HEK293 (cell line): ENCODE results near the gene ARR3.
"Not testable (repeated sequence)": the region's sequence is repeated elsewhere in the genome, so short reads cannot be mapped to it uniquely, and the experiment has no call there.

Experiments used
- CTCF ChIA-PET: fragments of 350-600 bp; formaldehyde crosslinking; extraction: SDS; loops from one replicate; lab custom pipeline; 2021; ENCODE audit warnings: antibody characterized with exemption; lab: Yijun Ruan, JAX
- POLR2A ChIA-PET: fragments of 300-600 bp; formaldehyde crosslinking; extraction: SDS; loops from one replicate; lab custom pipeline; 2020; ENCODE audit warnings: antibody characterized with exemption, inconsistent platforms; lab: Yijun Ruan, JAX
- H3K27ac ChIP-seq: fragments of 200-500 bp; sonication (Bioruptor generic); 2 replicates; pipeline ENCODE4 v1.5.1; 2014; ENCODE audit warnings: low read depth, low read length, control low read depth, inconsistent platforms; ENCODE audit errors: extremely low read depth
- H3K36me3 ChIP-seq, 2 experiments: fragments of 200-500 bp in 1 of 2; sonication (Bioruptor generic) in 1 of 2; 1 replicate in 1 of 2; 2 replicates in 1 of 2; pipeline ENCODE4 v1.5.1; 2014 to 2017; ENCODE audit warnings: inconsistent platforms in 2 of 2, low read length in 2 of 2; ENCODE audit not compliant: control insufficient read depth in 2 of 2, insufficient read depth in 1 of 2
- H3K4me1 ChIP-seq: fragments of 200-500 bp; sonication (Bioruptor generic); 2 replicates; pipeline ENCODE4 v1.5.1; 2014; ENCODE audit warnings: mild to moderate bottlenecking, low read length, inconsistent platforms; ENCODE audit not compliant: control insufficient read depth, insufficient read depth
- H3K4me3 ChIP-seq: 2 replicates; pipeline ENCODE4 v1.5.1; 2011; ENCODE audit warnings: low read depth, mild to moderate bottlenecking, control low read depth, low read length, moderate library complexity
- H3K9me3 ChIP-seq: fragments of 200-500 bp; sonication (Bioruptor generic); 2 replicates; pipeline ENCODE4 v1.5.1; 2014; ENCODE audit warnings: low read depth, low read length, inconsistent platforms; ENCODE audit not compliant: control insufficient read depth, insufficient read depth
- YY2 ChIP-seq: fragments of 450-650 bp; formaldehyde crosslinking; IDR thresholded peaks from 2 replicates; pipeline ENCODE4 v1.5.1; 2016; ENCODE audit warnings: missing biosample characterization, missing genetic modification characterization
- ZBTB8A ChIP-seq: fragments of 450-650 bp; formaldehyde crosslinking; IDR thresholded peaks from 2 replicates; pipeline ENCODE4 v1.5.1; 2016; ENCODE audit warnings: missing biosample characterization, missing genetic modification characterization
- ZNF114 ChIP-seq: fragments of 450-650 bp; formaldehyde crosslinking; IDR thresholded peaks from 2 replicates; pipeline ENCODE4 v1.5.0; 2017; ENCODE audit warnings: missing biosample characterization, missing genetic modification characterization
- ZNF248 ChIP-seq: fragments of 450-650 bp; formaldehyde crosslinking; IDR thresholded peaks from 2 replicates; pipeline ENCODE4 v1.5.1; 2017; ENCODE audit warnings: missing biosample characterization, missing genetic modification characterization
- ZNF274 ChIP-seq, 2 experiments: fragments of 200-500 bp in 1 of 2; fragments of 450-650 bp in 1 of 2; sonication (Bioruptor generic) in 1 of 2; formaldehyde crosslinking in 1 of 2; IDR thresholded peaks; 2 replicates each; pipeline versions ENCODE4 v1.5.1 to v1.6.1; 2014 to 2016; ENCODE audit warnings: borderline replicate concordance in 1 of 2, inconsistent platforms in 1 of 2, low read length in 1 of 2, missing biosample characterization in 1 of 2, missing genetic modification characterization in 1 of 2
- ZNF37A ChIP-seq: fragments of 450-650 bp; IDR thresholded peaks from 2 replicates; pipeline ENCODE4 v1.5.1; 2018; ENCODE audit warnings: missing biosample characterization, missing genetic modification characterization
- ZNF423 ChIP-seq: fragments of 450-650 bp; formaldehyde crosslinking; IDR thresholded peaks from 2 replicates; pipeline ENCODE4 v1.5.1; 2016; ENCODE audit warnings: missing biosample characterization, missing genetic modification characterization
- TF ChIP-seq, protein P1 (sequence below): fragments of 450-650 bp; formaldehyde crosslinking; IDR thresholded peaks from 2 replicates; pipeline ENCODE4 v1.5.1; 2016; ENCODE audit warnings: missing biosample characterization, missing genetic modification characterization
- TF ChIP-seq, protein P2 (sequence below): fragments of 450-650 bp; formaldehyde crosslinking; IDR thresholded peaks from 2 replicates; pipeline ENCODE4 v1.5.1; 2016; ENCODE audit warnings: missing biosample characterization, missing genetic modification characterization
- TF ChIP-seq, protein P3 (sequence below): fragments of 450-650 bp; formaldehyde crosslinking; IDR thresholded peaks from 2 replicates; pipeline ENCODE4 v1.5.1; 2016; ENCODE audit warnings: missing biosample characterization, missing genetic modification characterization, borderline replicate concordance
- TF ChIP-seq, protein P4 (sequence below): fragments of 450-650 bp; formaldehyde crosslinking; IDR thresholded peaks from 2 replicates; pipeline ENCODE4 v1.5.0; 2017; ENCODE audit warnings: missing biosample characterization, missing genetic modification characterization, borderline replicate concordance
- TF ChIP-seq, protein P5 (sequence below): IDR thresholded peaks from 2 replicates; pipeline ENCODE4 v1.6.1; 2011; ENCODE audit warnings: mild to moderate bottlenecking, low read depth, low read length, borderline replicate concordance
- TF ChIP-seq, protein P6 (sequence below): fragments of 450-650 bp; formaldehyde crosslinking; IDR thresholded peaks from 2 replicates; pipeline ENCODE4 v1.5.1; 2016; ENCODE audit warnings: missing biosample characterization, missing genetic modification characterization

The ARR3 gene

DNA sequence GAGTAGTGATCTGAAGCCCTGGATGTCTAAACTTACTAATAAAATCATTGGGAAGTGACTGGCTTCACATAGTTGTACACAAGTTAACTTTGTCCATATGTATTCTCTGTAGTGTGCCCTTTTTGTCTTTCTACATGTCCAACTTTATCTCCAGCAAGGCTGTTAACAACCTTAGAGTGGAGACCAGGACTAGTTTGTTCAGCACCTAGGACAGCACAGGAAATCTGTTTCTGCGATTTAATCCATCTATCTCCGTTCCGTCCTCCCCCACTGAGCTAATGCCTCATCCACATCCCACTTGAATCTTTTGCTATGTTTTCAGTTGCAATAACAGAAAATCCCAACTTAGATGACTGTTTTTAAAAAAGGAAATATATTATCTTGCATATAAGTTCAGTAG is 3.4 kb upstream of the ARR3 start:
- Histone ChIP-seq H3K27ac (no peak overlapping the region), H3K9me3 (no peaks in the 10 kb centered on the region; the same call in 1 of the 2 replicates), H3K36me3 (no peaks in the 10 kb centered on the region), H3K4me1 (no peaks in the 10 kb centered on the region), H3K4me3 (no peak overlapping the region)
- TF ChIP-seq ZNF423 (no peak), YY2 (tag by site-specific recombination) (no peak), ZNF274 (IDR thresholded peaks at IDR 0.05; ENCODE audit: low read length) (no peak), ZNF274 (tag by site-specific recombination; IDR thresholded peaks at IDR 0.05; ENCODE audit: borderline replicate concordance) (no peak)
- TF ChIP-seq, protein P1, sequence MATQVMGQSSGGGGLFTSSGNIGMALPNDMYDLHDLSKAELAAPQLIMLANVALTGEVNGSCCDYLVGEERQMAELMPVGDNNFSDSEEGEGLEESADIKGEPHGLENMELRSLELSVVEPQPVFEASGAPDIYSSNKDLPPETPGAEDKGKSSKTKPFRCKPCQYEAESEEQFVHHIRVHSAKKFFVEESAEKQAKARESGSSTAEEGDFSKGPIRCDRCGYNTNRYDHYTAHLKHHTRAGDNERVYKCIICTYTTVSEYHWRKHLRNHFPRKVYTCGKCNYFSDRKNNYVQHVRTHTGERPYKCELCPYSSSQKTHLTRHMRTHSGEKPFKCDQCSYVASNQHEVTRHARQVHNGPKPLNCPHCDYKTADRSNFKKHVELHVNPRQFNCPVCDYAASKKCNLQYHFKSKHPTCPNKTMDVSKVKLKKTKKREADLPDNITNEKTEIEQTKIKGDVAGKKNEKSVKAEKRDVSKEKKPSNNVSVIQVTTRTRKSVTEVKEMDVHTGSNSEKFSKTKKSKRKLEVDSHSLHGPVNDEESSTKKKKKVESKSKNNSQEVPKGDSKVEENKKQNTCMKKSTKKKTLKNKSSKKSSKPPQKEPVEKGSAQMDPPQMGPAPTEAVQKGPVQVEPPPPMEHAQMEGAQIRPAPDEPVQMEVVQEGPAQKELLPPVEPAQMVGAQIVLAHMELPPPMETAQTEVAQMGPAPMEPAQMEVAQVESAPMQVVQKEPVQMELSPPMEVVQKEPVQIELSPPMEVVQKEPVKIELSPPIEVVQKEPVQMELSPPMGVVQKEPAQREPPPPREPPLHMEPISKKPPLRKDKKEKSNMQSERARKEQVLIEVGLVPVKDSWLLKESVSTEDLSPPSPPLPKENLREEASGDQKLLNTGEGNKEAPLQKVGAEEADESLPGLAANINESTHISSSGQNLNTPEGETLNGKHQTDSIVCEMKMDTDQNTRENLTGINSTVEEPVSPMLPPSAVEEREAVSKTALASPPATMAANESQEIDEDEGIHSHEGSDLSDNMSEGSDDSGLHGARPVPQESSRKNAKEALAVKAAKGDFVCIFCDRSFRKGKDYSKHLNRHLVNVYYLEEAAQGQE (tag by site-specific recombination) = peak; percentile 91
- CTCF ChIA-PET = interaction anchor here (0.9 kb wide), 1 partner anchor 10 kb away, joined by 3 read pairs; no protein-coding TSS in a partner anchor
- POLR2A ChIA-PET = no interaction called here

DNA sequence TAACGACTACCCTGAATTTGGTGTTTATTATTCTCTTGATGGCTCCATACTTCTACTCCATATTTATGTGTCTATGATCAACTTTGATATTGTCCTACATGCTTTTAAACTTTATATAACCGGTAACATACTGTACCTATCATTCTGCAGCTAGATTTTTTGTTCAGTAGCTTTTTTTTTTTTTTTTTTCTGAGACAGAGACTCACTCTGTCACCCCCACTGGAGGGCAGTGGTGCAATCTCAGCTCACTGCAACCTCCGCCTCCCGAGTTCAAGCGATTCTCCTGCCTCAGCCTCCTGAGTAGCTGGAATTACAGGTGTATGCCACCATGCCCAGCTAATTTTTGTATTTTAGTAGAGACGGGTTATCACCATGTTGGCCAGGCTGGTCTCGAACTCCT is 5.9 kb downstream of the ARR3 start:
- POLR2A ChIA-PET, H3K36me3 ChIP-seq, H3K4me3 ChIP-seq, H3K27ac ChIP-seq, H3K4me1 ChIP-seq, H3K9me3 ChIP-seq: not testable (repeated sequence)
- CTCF ChIA-PET = interaction anchor here (0.6 to 0.9 kb wide), 5 partner anchors 9 to 305 kb away, joined by 3 to 4 read pairs (median 4); no protein-coding TSS in a partner anchor

DNA sequence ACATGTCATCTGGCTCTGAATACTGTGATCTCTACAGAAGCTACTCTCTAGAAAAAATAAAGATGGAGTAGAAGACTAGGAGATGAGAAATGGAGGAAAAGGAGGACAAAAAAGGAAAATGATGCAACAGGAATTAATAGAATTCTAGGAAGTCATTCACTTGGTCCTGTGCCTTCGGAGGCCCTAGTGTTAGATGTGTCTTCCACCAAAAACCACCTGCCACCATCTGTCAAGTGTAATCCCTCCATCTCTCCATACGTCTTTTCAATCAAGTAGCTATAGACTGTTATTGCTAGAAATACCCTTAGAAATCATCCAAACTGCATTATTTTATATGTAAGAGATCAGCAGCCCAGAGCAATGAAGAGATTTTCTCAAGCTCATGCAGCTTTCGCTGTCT is 10.9 kb downstream of the ARR3 start:
- Histone ChIP-seq H3K4me3 (no peak overlapping the region), H3K27ac (no peak overlapping the region), H3K4me1 (no peaks in the 10 kb centered on the region), H3K36me3 (peaks cover 0 to 3% of the 10 kb centered on the region in 2 experiments; a peak in 1 of 3 replicates), H3K9me3 (no peaks in the 10 kb centered on the region)
- ChIA-PET CTCF (interaction anchor here (0.6 to 1.0 kb wide), 3 partner anchors 82 to 132 kb away, joined by 3 read pairs; no protein-coding TSS in a partner anchor), POLR2A (interaction anchor here (1.7 kb wide), 1 partner anchor 11 kb away, joined by 6 read pairs; the partner anchor contains the start of genes KIF4A and PDZD11)
- TF ChIP-seq ZNF423 (no peak), ZNF37A (tag by site-specific recombination) (no peak), ZNF248 (tag by site-specific recombination) (no peak), ZNF114 (tag by site-specific recombination) (no peak), ZBTB8A (tag by site-specific recombination) (no peak)
- TF ChIP-seq, protein P2, sequence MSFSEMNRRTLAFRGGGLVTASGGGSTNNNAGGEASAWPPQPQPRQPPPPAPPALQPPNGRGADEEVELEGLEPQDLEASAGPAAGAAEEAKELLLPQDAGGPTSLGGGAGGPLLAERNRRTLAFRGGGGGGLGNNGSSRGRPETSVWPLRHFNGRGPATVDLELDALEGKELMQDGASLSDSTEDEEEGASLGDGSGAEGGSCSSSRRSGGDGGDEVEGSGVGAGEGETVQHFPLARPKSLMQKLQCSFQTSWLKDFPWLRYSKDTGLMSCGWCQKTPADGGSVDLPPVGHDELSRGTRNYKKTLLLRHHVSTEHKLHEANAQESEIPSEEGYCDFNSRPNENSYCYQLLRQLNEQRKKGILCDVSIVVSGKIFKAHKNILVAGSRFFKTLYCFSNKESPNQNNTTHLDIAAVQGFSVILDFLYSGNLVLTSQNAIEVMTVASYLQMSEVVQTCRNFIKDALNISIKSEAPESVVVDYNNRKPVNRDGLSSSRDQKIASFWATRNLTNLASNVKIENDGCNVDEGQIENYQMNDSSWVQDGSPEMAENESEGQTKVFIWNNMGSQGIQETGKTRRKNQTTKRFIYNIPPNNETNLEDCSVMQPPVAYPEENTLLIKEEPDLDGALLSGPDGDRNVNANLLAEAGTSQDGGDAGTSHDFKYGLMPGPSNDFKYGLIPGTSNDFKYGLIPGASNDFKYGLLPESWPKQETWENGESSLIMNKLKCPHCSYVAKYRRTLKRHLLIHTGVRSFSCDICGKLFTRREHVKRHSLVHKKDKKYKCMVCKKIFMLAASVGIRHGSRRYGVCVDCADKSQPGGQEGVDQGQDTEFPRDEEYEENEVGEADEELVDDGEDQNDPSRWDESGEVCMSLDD (tag by site-specific recombination) = no peak
- TF ChIP-seq, protein P3, sequence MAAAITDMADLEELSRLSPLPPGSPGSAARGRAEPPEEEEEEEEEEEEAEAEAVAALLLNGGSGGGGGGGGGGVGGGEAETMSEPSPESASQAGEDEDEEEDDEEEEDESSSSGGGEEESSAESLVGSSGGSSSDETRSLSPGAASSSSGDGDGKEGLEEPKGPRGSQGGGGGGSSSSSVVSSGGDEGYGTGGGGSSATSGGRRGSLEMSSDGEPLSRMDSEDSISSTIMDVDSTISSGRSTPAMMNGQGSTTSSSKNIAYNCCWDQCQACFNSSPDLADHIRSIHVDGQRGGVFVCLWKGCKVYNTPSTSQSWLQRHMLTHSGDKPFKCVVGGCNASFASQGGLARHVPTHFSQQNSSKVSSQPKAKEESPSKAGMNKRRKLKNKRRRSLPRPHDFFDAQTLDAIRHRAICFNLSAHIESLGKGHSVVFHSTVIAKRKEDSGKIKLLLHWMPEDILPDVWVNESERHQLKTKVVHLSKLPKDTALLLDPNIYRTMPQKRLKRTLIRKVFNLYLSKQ (tag by site-specific recombination) = no peak
- TF ChIP-seq, protein P4, sequence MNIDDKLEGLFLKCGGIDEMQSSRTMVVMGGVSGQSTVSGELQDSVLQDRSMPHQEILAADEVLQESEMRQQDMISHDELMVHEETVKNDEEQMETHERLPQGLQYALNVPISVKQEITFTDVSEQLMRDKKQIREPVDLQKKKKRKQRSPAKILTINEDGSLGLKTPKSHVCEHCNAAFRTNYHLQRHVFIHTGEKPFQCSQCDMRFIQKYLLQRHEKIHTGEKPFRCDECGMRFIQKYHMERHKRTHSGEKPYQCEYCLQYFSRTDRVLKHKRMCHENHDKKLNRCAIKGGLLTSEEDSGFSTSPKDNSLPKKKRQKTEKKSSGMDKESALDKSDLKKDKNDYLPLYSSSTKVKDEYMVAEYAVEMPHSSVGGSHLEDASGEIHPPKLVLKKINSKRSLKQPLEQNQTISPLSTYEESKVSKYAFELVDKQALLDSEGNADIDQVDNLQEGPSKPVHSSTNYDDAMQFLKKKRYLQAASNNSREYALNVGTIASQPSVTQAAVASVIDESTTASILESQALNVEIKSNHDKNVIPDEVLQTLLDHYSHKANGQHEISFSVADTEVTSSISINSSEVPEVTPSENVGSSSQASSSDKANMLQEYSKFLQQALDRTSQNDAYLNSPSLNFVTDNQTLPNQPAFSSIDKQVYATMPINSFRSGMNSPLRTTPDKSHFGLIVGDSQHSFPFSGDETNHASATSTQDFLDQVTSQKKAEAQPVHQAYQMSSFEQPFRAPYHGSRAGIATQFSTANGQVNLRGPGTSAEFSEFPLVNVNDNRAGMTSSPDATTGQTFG (tag by site-specific recombination) = no peak
- TF ChIP-seq, protein P5, sequence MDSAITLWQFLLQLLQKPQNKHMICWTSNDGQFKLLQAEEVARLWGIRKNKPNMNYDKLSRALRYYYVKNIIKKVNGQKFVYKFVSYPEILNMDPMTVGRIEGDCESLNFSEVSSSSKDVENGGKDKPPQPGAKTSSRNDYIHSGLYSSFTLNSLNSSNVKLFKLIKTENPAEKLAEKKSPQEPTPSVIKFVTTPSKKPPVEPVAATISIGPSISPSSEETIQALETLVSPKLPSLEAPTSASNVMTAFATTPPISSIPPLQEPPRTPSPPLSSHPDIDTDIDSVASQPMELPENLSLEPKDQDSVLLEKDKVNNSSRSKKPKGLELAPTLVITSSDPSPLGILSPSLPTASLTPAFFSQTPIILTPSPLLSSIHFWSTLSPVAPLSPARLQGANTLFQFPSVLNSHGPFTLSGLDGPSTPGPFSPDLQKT = no peak
- TF ChIP-seq, protein P6, sequence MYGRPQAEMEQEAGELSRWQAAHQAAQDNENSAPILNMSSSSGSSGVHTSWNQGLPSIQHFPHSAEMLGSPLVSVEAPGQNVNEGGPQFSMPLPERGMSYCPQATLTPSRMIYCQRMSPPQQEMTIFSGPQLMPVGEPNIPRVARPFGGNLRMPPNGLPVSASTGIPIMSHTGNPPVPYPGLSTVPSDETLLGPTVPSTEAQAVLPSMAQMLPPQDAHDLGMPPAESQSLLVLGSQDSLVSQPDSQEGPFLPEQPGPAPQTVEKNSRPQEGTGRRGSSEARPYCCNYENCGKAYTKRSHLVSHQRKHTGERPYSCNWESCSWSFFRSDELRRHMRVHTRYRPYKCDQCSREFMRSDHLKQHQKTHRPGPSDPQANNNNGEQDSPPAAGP (tag by site-specific recombination) = no peak
